Measurements from ENCODE around the gene HYCC2.

Gene HYCC2

GRCh38 chr2:201116959-201117734 is 45.7 kb upstream of the HYCC2 start:
- peak overlapping the region; percentile 63 for H3K4ac ChIP-seq (ENCODE audit: low read depth, low read length)
- peaks cover 6% of the 10 kb centered on the region for H3K79me2 ChIP-seq (ENCODE audit: control insufficient read depth, insufficient read depth, low read length, poor library complexity)
- peak overlapping the region; percentile 95 for H4K91ac ChIP-seq (ENCODE audit: low read depth, low read length)
- peak; percentile 76 to 87 for DNase-seq
- peaks cover 4 to 5% of the 10 kb centered on the region in 2 experiments for H3K4me1 ChIP-seq (ENCODE audit: control insufficient read depth in 1 of 2, insufficient read depth in 2 of 2, low read length in 2 of 2)
- peak overlapping the region; percentile 61 for H3K4me3 ChIP-seq (ENCODE audit: low read depth, low read length)
- H3K36me3 ChIP-seq (ENCODE audit: control insufficient read depth in 1 of 2, insufficient read depth in 2 of 2, low read length in 2 of 2): no peaks in the 10 kb centered on the region
- peak overlapping the region; percentile 87 for H4K12ac ChIP-seq (ENCODE audit: low read depth, low read length)
- no peaks in the 10 kb centered on the region for H3K27me3 ChIP-seq (ENCODE audit: insufficient read depth, low read length)
- peak overlapping the region; percentile 82 for H2BK120ac ChIP-seq (ENCODE audit: insufficient read depth, low read length, poor library complexity)
- peaks cover 17% of the 10 kb centered on the region for H3K79me1 ChIP-seq (ENCODE audit: low read length)
- H3K23ac ChIP-seq (ENCODE audit: low read length): no peak overlapping the region
- no peaks in the 10 kb centered on the region for H3K9me3 ChIP-seq (ENCODE audit: insufficient read depth, low read depth, low read length)
- H2BK12ac ChIP-seq (ENCODE audit: low read length): peak overlapping the region; percentile 48
- H4K8ac ChIP-seq (ENCODE audit: low read depth, low read length): peak overlapping the region; percentile 98
- peak overlapping the region; percentile 87 for H2AFZ ChIP-seq (ENCODE audit: insufficient read depth, low read length, poor library complexity)
- peak overlapping the region; percentile 95 for H3K18ac ChIP-seq (ENCODE audit: low read length)
- peak overlapping the region; percentile 87 for H3K14ac ChIP-seq (ENCODE audit: low read length)
- H3K27ac ChIP-seq (ENCODE audit: low read depth, low read length): peak overlapping the region; percentile 87
- H2BK5ac ChIP-seq (ENCODE audit: low read depth, low read length, poor library complexity): peak overlapping the region; percentile 93
- H3K4me2 ChIP-seq (ENCODE audit: low read length): peak overlapping the region; percentile 53
- H3K9ac ChIP-seq (ENCODE audit: low read length): no peak overlapping the region
- no peak overlapping the region for H2AK5ac ChIP-seq (ENCODE audit: low read length)
- no CpG with 5 or more reads among the region's 22 CpGs for WGBS (ENCODE audit: extremely low coverage, insufficient coverage, insufficient read length)

- H3K79me1 ChIP-seq (ENCODE audit: low read length): peaks cover 17% of the 10 kb centered on the region
- peak within 1 kb of the TSS; percentile 87 for H2AFZ ChIP-seq (ENCODE audit: insufficient read depth, low read length, poor library complexity)
- peak within 1 kb of the TSS; percentile 93 for H2BK5ac ChIP-seq (ENCODE audit: low read depth, low read length, poor library complexity)
- no CpG with 5 or more reads among the region's 75 CpGs for WGBS (ENCODE audit: extremely low coverage, insufficient coverage, insufficient read length)
- DNase-seq: peak; percentile 77 to 84
- H3K4me1 ChIP-seq (ENCODE audit: control insufficient read depth in 1 of 2, insufficient read depth in 2 of 2, low read length in 2 of 2): peaks cover 4 to 5% of the 10 kb centered on the region in 2 experiments
- peak within 1 kb of the TSS; percentile 87 for H4K12ac ChIP-seq (ENCODE audit: low read depth, low read length)
- H2BK120ac ChIP-seq (ENCODE audit: insufficient read depth, low read length, poor library complexity): peak within 1 kb of the TSS; percentile 82
- H4K91ac ChIP-seq (ENCODE audit: low read depth, low read length): peak within 1 kb of the TSS; percentile 95
- no peaks in the 10 kb centered on the region for H3K27me3 ChIP-seq (ENCODE audit: insufficient read depth, low read length)
- H4K8ac ChIP-seq (ENCODE audit: low read depth, low read length): peak within 1 kb of the TSS; percentile 98
- no peaks in the 10 kb centered on the region for H3K36me3 ChIP-seq (ENCODE audit: control insufficient read depth in 1 of 2, insufficient read depth in 2 of 2, low read length in 2 of 2)
- peak within 1 kb of the TSS; percentile 53 for H3K4me2 ChIP-seq (ENCODE audit: low read length)
- H3K4ac ChIP-seq (ENCODE audit: low read depth, low read length): peak within 1 kb of the TSS; percentile 63
- no peak within 1 kb of the TSS for H2AK5ac ChIP-seq (ENCODE audit: low read length)
- no peaks in the 10 kb centered on the region for H3K9me3 ChIP-seq (ENCODE audit: insufficient read depth, low read depth, low read length)
- H3K27ac ChIP-seq (ENCODE audit: low read depth, low read length): peak within 1 kb of the TSS; percentile 87
- peak within 1 kb of the TSS; percentile 95 for H3K18ac ChIP-seq (ENCODE audit: low read length)
- H3K4me3 ChIP-seq (ENCODE audit: low read depth, low read length): peak within 1 kb of the TSS; percentile 61
- H3K79me2 ChIP-seq (ENCODE audit: control insufficient read depth, insufficient read depth, low read length, poor library complexity): peaks cover 6% of the 10 kb centered on the region
- H3K23ac ChIP-seq (ENCODE audit: low read length): no peak within 1 kb of the TSS
- peak within 1 kb of the TSS; percentile 87 for H3K14ac ChIP-seq (ENCODE audit: low read length)
- peak within 1 kb of the TSS; percentile 68 for H2BK12ac ChIP-seq (ENCODE audit: low read length)
- H3K9ac ChIP-seq (ENCODE audit: low read length): no peak within 1 kb of the TSS
Observed at GRCh38 chr2:201116115-201116958, 44.9 kb upstream of the HYCC2 start, which contains the start of gene CFLAR. CFLAR (plus strand) TSS chr2:201116164; CDS start chr2:201129866, 13,702 bp downstream.

- H3K4me3 ChIP-seq (ENCODE audit: low read depth, low read length): no peak overlapping the region
- no peak overlapping the region for H4K91ac ChIP-seq (ENCODE audit: low read depth, low read length)
- H3K4me1 ChIP-seq (ENCODE audit: control insufficient read depth in 1 of 2, insufficient read depth in 2 of 2, low read length in 2 of 2): peaks cover 4 to 5% of the 10 kb centered on the region in 2 experiments
- H2BK120ac ChIP-seq (ENCODE audit: insufficient read depth, low read length, poor library complexity): no peak overlapping the region
- no peak overlapping the region for H3K27ac ChIP-seq (ENCODE audit: low read depth, low read length)
- H2BK5ac ChIP-seq (ENCODE audit: low read depth, low read length, poor library complexity): no peak overlapping the region
- H3K9me3 ChIP-seq (ENCODE audit: insufficient read depth, low read depth, low read length): no peaks in the 10 kb centered on the region
- no peak overlapping the region for H2BK12ac ChIP-seq (ENCODE audit: low read length)
- H3K27me3 ChIP-seq (ENCODE audit: insufficient read depth, low read length): no peaks in the 10 kb centered on the region
- no peak overlapping the region for H3K23ac ChIP-seq (ENCODE audit: low read length)
- no peak overlapping the region for H2AFZ ChIP-seq (ENCODE audit: insufficient read depth, low read length, poor library complexity)
- H3K36me3 ChIP-seq (ENCODE audit: control insufficient read depth in 1 of 2, insufficient read depth in 2 of 2, low read length in 2 of 2): no peaks in the 10 kb centered on the region
- no peak overlapping the region for H3K9ac ChIP-seq (ENCODE audit: low read length)
- no peak overlapping the region for H3K18ac ChIP-seq (ENCODE audit: low read length)
- H4K8ac ChIP-seq (ENCODE audit: low read depth, low read length): no peak overlapping the region
- H3K79me1 ChIP-seq (ENCODE audit: low read length): peaks cover 17% of the 10 kb centered on the region
- H2AK5ac ChIP-seq (ENCODE audit: low read length): no peak overlapping the region
- no peak overlapping the region for H4K12ac ChIP-seq (ENCODE audit: low read depth, low read length)
- H3K79me2 ChIP-seq (ENCODE audit: control insufficient read depth, insufficient read depth, low read length, poor library complexity): peaks cover 6% of the 10 kb centered on the region
- peak; percentile 46 to 65 for DNase-seq
- no peak overlapping the region for H3K14ac ChIP-seq (ENCODE audit: low read length)
- H3K4me2 ChIP-seq (ENCODE audit: low read length): no peak overlapping the region
- H3K4ac ChIP-seq (ENCODE audit: low read depth, low read length): no peak overlapping the region
Observed at GRCh38 chr2:201114846-201115245, 43.4 kb upstream of the HYCC2 start.

GRCh38 chr2:201114350-201114749 is 42.9 kb upstream of the HYCC2 start:
- no peak overlapping the region for H3K27ac ChIP-seq (ENCODE audit: low read depth, low read length)
- H2AK5ac ChIP-seq (ENCODE audit: low read length): no peak overlapping the region
- no peak overlapping the region for H3K14ac ChIP-seq (ENCODE audit: low read length)
- WGBS (ENCODE audit: extremely low coverage, insufficient coverage, insufficient read length): no CpG with 5 or more reads among the region's 4 CpGs
- H2BK12ac ChIP-seq (ENCODE audit: low read length): no peak overlapping the region
- H2AFZ ChIP-seq (ENCODE audit: insufficient read depth, low read length, poor library complexity): no peak overlapping the region
- H4K12ac ChIP-seq (ENCODE audit: low read depth, low read length): no peak overlapping the region
- no peak overlapping the region for H3K4me3 ChIP-seq (ENCODE audit: low read depth, low read length)
- H3K18ac ChIP-seq (ENCODE audit: low read length): no peak overlapping the region
- H4K91ac ChIP-seq (ENCODE audit: low read depth, low read length): no peak overlapping the region
- H3K4me2 ChIP-seq (ENCODE audit: low read length): no peak overlapping the region
- H3K9ac ChIP-seq (ENCODE audit: low read length): no peak overlapping the region
- no peak overlapping the region for H2BK5ac ChIP-seq (ENCODE audit: low read depth, low read length, poor library complexity)
- H3K27me3 ChIP-seq (ENCODE audit: insufficient read depth, low read length): no peaks in the 10 kb centered on the region
- peaks cover 17% of the 10 kb centered on the region for H3K79me1 ChIP-seq (ENCODE audit: low read length)
- H2BK120ac ChIP-seq (ENCODE audit: insufficient read depth, low read length, poor library complexity): no peak overlapping the region
- H3K4ac ChIP-seq (ENCODE audit: low read depth, low read length): no peak overlapping the region
- peaks cover 6% of the 10 kb centered on the region for H3K79me2 ChIP-seq (ENCODE audit: control insufficient read depth, insufficient read depth, low read length, poor library complexity)
- H3K36me3 ChIP-seq (ENCODE audit: control insufficient read depth in 1 of 2, insufficient read depth in 2 of 2, low read length in 2 of 2): no peaks in the 10 kb centered on the region
- no peak for DNase-seq
- H3K4me1 ChIP-seq (ENCODE audit: control insufficient read depth in 1 of 2, insufficient read depth in 2 of 2, low read length in 2 of 2): peaks cover 4 to 5% of the 10 kb centered on the region in 2 experiments
- no peak overlapping the region for H3K23ac ChIP-seq (ENCODE audit: low read length)
- H4K8ac ChIP-seq (ENCODE audit: low read depth, low read length): no peak overlapping the region
- no peaks in the 10 kb centered on the region for H3K9me3 ChIP-seq (ENCODE audit: insufficient read depth, low read depth, low read length)
